H1 (cell line): ENCODE measurements around the gene SLC8A3. TPM values are rescaled to one million over a fixed set of nuclear protein-coding genes. Genes with fewer than 3 reads are reported as not detected.
A peak's percentile ranks its signal among the peaks of the same experiment; 100 is the strongest.

Source experiments
- ASH2L ChIP-seq: fragments of 200-600, 300-600 bp; sonication (generic); IDR thresholded peaks from one replicate; pipeline ENCODE4 v1.7.1; 2017; ENCODE audit warnings: low read length
- ATF2 ChIP-seq: IDR thresholded peaks from 2 replicates; pipeline ENCODE4 v1.6.1; 2012; ENCODE audit warnings: low read length, inconsistent platforms
- ATF3 ChIP-seq: IDR thresholded peaks from 2 replicates; pipeline ENCODE4 v1.6.1; 2011; ENCODE audit warnings: low read depth, mild to moderate bottlenecking, low read length; ENCODE audit not compliant: insufficient read depth
- CBX5 ChIP-seq: fragments of 300-800, 300-1000 bp; sonication (generic); IDR thresholded peaks from 2 replicates; pipeline ENCODE4 v1.7.1; 2016; ENCODE audit warnings: antibody characterized with exemption, low read length, low read depth
- CTBP2 ChIP-seq: IDR thresholded peaks from 2 replicates; pipeline ENCODE4 v1.7.0; 2011; ENCODE audit warnings: borderline replicate concordance, mild to moderate bottlenecking, moderate library complexity, mixed read lengths, low read length; ENCODE audit not compliant: insufficient read depth, insufficient read length
- EP300 ChIP-seq, 2 experiments: IDR thresholded peaks; 1 replicate in 1 of 2; 2 replicates in 1 of 2; pipeline ENCODE4 v1.6.1; 2011 to 2012; ENCODE audit warnings: low read depth in 2 of 2, low read length in 2 of 2, mild to moderate bottlenecking in 2 of 2, borderline replicate concordance in 1 of 2, inconsistent platforms in 1 of 2, moderate library complexity in 1 of 2
- EZH2 ChIP-seq: fragments of 200-600 bp; sonication (generic); IDR thresholded peaks from 2 replicates; pipeline ENCODE4 v1.7.1; 2012; ENCODE audit warnings: low read depth, mild to moderate bottlenecking, moderate library complexity, low read length, inconsistent platforms; ENCODE audit not compliant: severe bottlenecking
- GTF2F1 ChIP-seq: IDR thresholded peaks from 2 replicates; pipeline ENCODE4 v1.6.1; 2012; ENCODE audit warnings: low read depth, low read length, improper control_type of control experiment, borderline replicate concordance
- RAD21 ChIP-seq, 2 experiments: IDR thresholded peaks in 1 of 2; conservative IDR thresholded peaks in 1 of 2; 2 replicates each; pipeline ENCODE4 v1.6.1; 2011; ENCODE audit warnings: low read depth in 2 of 2, low read length in 2 of 2, improper control_type of control experiment in 1 of 2, inconsistent platforms in 1 of 2, mild to moderate bottlenecking in 1 of 2, moderate library complexity in 1 of 2
- TAF7 ChIP-seq: optimal IDR thresholded peaks from 2 replicates; pipeline ENCODE3; 2011; ENCODE audit warnings: low read depth, mild to moderate bottlenecking, inconsistent platforms, low read length, moderate library complexity, borderline replicate concordance
- polyA plus RNA-seq, 7 experiments: library from polyadenylated mRNA; depleted of rRNA in 3 of 7; stranded (reverse) in 5 of 7; unstranded in 2 of 7; fragments of >200 nt in 5 of 7; fragments of 200-250 nt in 2 of 7; gene quantifications; 1 replicate in 5 of 7; 2 replicates in 1 of 7; 4 replicates in 1 of 7; pipeline versions ENCODE4 v1.2.1 to v1.2.3, GENCODE V29; 2011 to 2013; ENCODE audit warnings: missing spikeins in 2 of 7, mixed read lengths in 2 of 7
- total RNA-seq: library from RNA; stranded (reverse); fragmentation: NEBNext Ultra II Directional; extraction: Animal tissue kit (Norgen Biotek cat#: 25700); gene quantifications from 2 replicates; pipeline ENCODE4 v1.2.1, GENCODE V29; 2021
- TF ChIP-seq, protein P1 (sequence below): IDR thresholded peaks from 2 replicates; pipeline ENCODE4 v1.6.1; 2012; ENCODE audit warnings: inconsistent platforms

SLC8A3 gene
- total and polyA plus RNA-seq, 2 of the 8 experiments (the other 6 are each of a cell fraction or from before 2014, with no cell fraction given), result 0.38 to 1.1 TPM

DNA sequence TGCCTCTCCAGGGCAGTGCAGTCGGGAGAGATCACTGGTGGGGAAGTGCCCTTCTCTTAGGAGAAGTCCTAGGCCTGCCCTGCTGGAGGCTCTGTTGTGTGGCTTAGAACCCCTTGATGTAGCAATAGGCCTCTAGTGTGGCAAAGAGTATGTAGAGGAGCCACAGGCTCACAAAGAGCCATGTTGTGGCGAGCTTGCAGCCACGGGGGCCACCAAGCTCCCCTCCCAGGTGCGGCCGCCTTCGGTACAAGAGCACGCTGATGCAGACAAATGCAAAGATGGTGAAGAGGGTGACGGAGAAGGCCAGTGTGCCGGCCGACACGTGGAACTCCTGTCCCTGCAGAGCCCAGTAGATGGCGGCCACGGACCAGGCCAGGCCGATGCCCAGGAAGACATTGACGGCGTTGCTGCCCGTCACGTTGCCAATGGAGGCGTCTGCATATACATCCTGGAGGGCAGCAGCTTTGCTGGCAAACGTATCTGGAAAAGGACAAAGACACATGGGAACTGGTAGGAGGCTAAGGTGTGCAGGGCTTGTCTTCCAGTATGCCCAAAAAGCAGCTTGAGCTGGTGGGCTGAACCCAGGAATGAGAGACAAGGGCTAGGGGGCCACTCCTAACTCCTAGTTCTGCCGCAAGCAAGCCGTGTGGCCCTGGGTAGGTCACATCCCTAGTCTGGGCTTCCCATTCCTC is 142.8 kb downstream of the SLC8A3 start (continued):
- TF ChIP-seq RAD21 (IDR thresholded peaks at IDR 0.05 in 1 of 2, conservative IDR thresholded peaks at IDR 0.05 in 1 of 2; ENCODE audit: low read depth in 2 of 2, low read length in 2 of 2) (peak; percentile 95 to 97), CBX5 (no peak), EZH2 (no peak), ATF3 (0 out of 2 replicates have a peak, but pooled peaks have one; percentile 14), EP300 (IDR thresholded peaks at IDR 0.05; ENCODE audit: borderline replicate concordance in 1 of 2, low read depth in 2 of 2, low read length in 2 of 2) (no peak), CTBP2 (no peak), ASH2L (peak; percentile 26), GTF2F1 (0 out of 2 replicates have a peak, but pooled peaks have one; percentile 61), TAF7 (no peak), ATF2 (no peak)
- TF ChIP-seq, protein P1, sequence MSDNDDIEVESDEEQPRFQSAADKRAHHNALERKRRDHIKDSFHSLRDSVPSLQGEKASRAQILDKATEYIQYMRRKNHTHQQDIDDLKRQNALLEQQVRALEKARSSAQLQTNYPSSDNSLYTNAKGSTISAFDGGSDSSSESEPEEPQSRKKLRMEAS, result peak; percentile 99
- TF ChIP-seq, all 59 proteins: peak for 10
